ENCODE measurements around the gene ARHGAP31.

The ARHGAP31 gene

GRCh38 chr3:119401069-119401468, 106.9 kb downstream of the ARHGAP31 start:
- Mint-ChIP-seq H3K4me3 (no peak overlapping the region), H3K27me3 (no peaks in the 10 kb centered on the region), H3K9me3 (no peaks in the 10 kb centered on the region), H3K36me3 (ENCODE audit: insufficient read depth) (peaks cover 7% of the 10 kb centered on the region), H3K27ac (ENCODE audit: low read depth) (no peak overlapping the region), H3K4me1 (no peaks in the 10 kb centered on the region)
- no peak for ATAC-seq (replicated peaks; ENCODE audit: extremely low read depth, poor library complexity, severe bottlenecking)
- no peak for DNase-seq (ENCODE audit: low spot score in 2 of 2)

GRCh38 chr3:119401503-119402440, 107.6 kb downstream of the ARHGAP31 start:
- H3K4me3 Mint-ChIP-seq: no peak overlapping the region
- no peak for ATAC-seq (replicated peaks; ENCODE audit: extremely low read depth, poor library complexity, severe bottlenecking)
- no peak for DNase-seq (ENCODE audit: low spot score in 2 of 2)
- no peaks in the 10 kb centered on the region for H3K4me1 Mint-ChIP-seq
- no peaks in the 10 kb centered on the region for H3K27me3 Mint-ChIP-seq
- H3K36me3 Mint-ChIP-seq (ENCODE audit: insufficient read depth): peaks cover 7% of the 10 kb centered on the region
- no peaks in the 10 kb centered on the region for H3K9me3 Mint-ChIP-seq
- H3K27ac Mint-ChIP-seq (ENCODE audit: low read depth): no peak overlapping the region

- Mint-ChIP-seq H3K4me3 (no peak overlapping the region), H3K27ac (ENCODE audit: low read depth) (no peak overlapping the region), H3K27me3 (no peaks in the 10 kb centered on the region), H3K4me1 (no peaks in the 10 kb centered on the region), H3K9me3 (no peaks in the 10 kb centered on the region), H3K36me3 (ENCODE audit: insufficient read depth) (peaks cover 7% of the 10 kb centered on the region)
- DNase-seq (ENCODE audit: low spot score in 2 of 2) (no peak), ATAC-seq (replicated peaks; ENCODE audit: extremely low read depth, poor library complexity, severe bottlenecking) (no peak)
These were observed 108.6 kb downstream of the ARHGAP31 start for GRCh38 chr3:119402791-119403190.

- DNase-seq (ENCODE audit: low spot score in 2 of 2): no peak
- Mint-ChIP-seq H3K36me3 (ENCODE audit: insufficient read depth) (peaks cover 7% of the 10 kb centered on the region), H3K4me1 (no peaks in the 10 kb centered on the region), H3K9me3 (no peaks in the 10 kb centered on the region), H3K27ac (ENCODE audit: low read depth) (no peak overlapping the region), H3K27me3 (no peaks in the 10 kb centered on the region), H3K4me3 (no peak overlapping the region)
- no peak for ATAC-seq (replicated peaks; ENCODE audit: extremely low read depth, poor library complexity, severe bottlenecking)
These were observed 109.0 kb downstream of the ARHGAP31 start for GRCh38 chr3:119403201-119403600.

- DNase-seq (ENCODE audit: low spot score in 2 of 2): no peak
- Mint-ChIP-seq H3K4me1 (no peaks in the 10 kb centered on the region), H3K27me3 (no peaks in the 10 kb centered on the region), H3K4me3 (no peak overlapping the region), H3K36me3 (ENCODE audit: insufficient read depth) (peaks cover 13% of the 10 kb centered on the region), H3K9me3 (no peaks in the 10 kb centered on the region), H3K27ac (ENCODE audit: low read depth) (no peak overlapping the region)
- no peak for ATAC-seq (replicated peaks; ENCODE audit: extremely low read depth, poor library complexity, severe bottlenecking)
These were observed 111.1 kb downstream of the ARHGAP31 start for GRCh38 chr3:119405315-119405714.

GRCh38 chr3:119408243-119408950, 114.2 kb downstream of the ARHGAP31 start:
- DNase-seq (ENCODE audit: low spot score in 2 of 2) (no peak), ATAC-seq (replicated peaks; ENCODE audit: extremely low read depth, poor library complexity, severe bottlenecking) (no peak)
- H3K27me3 Mint-ChIP-seq: no peaks in the 10 kb centered on the region
- H3K36me3 Mint-ChIP-seq (ENCODE audit: insufficient read depth): peaks cover 15% of the 10 kb centered on the region
- no peak overlapping the region for H3K27ac Mint-ChIP-seq (ENCODE audit: low read depth)
- no peaks in the 10 kb centered on the region for H3K9me3 Mint-ChIP-seq
- H3K4me1 Mint-ChIP-seq: no peaks in the 10 kb centered on the region
- no peak overlapping the region for H3K4me3 Mint-ChIP-seq

- H3K36me3 Mint-ChIP-seq (ENCODE audit: insufficient read depth): peaks cover 13% of the 10 kb centered on the region
- H3K27ac Mint-ChIP-seq (ENCODE audit: low read depth): no peak overlapping the region
- DNase-seq (ENCODE audit: low spot score in 2 of 2) (no peak), ATAC-seq (replicated peaks; ENCODE audit: extremely low read depth, poor library complexity, severe bottlenecking) (no peak)
- H3K9me3 Mint-ChIP-seq: no peaks in the 10 kb centered on the region
- H3K4me1 Mint-ChIP-seq: no peaks in the 10 kb centered on the region
- no peak overlapping the region for H3K4me3 Mint-ChIP-seq
- no peaks in the 10 kb centered on the region for H3K27me3 Mint-ChIP-seq
These were observed 115.7 kb downstream of the ARHGAP31 start for GRCh38 chr3:119409844-119410243.

GRCh38 chr3:119413603-119414280, 119.6 kb downstream of the ARHGAP31 start:
- Mint-ChIP-seq H3K4me3 (no peak overlapping the region), H3K27ac (ENCODE audit: low read depth) (no peak overlapping the region), H3K27me3 (no peaks in the 10 kb centered on the region), H3K9me3 (no peaks in the 10 kb centered on the region), H3K4me1 (no peaks in the 10 kb centered on the region), H3K36me3 (ENCODE audit: insufficient read depth) (peaks cover 13% of the 10 kb centered on the region)
- DNase-seq (ENCODE audit: low spot score in 2 of 2) (no peak), ATAC-seq (replicated peaks; ENCODE audit: extremely low read depth, poor library complexity, severe bottlenecking) (no peak)

- DNase-seq (ENCODE audit: low spot score in 2 of 2): no peak
- Mint-ChIP-seq H3K9me3 (no peaks in the 10 kb centered on the region), H3K36me3 (ENCODE audit: insufficient read depth) (no peaks in the 10 kb centered on the region), H3K4me3 (no peak overlapping the region), H3K27ac (ENCODE audit: low read depth) (no peak overlapping the region), H3K4me1 (peaks cover 6% of the 10 kb centered on the region), H3K27me3 (no peaks in the 10 kb centered on the region)
- no peak for ATAC-seq (replicated peaks; ENCODE audit: extremely low read depth, poor library complexity, severe bottlenecking)
These were observed 122.7 kb downstream of the ARHGAP31 start for GRCh38 chr3:119416873-119417272.

GRCh38 chr3:119417771-119418512, 123.8 kb downstream of the ARHGAP31 start:
- Mint-ChIP-seq H3K9me3 (no peaks in the 10 kb centered on the region), H3K4me1 (peaks cover 6% of the 10 kb centered on the region), H3K27ac (ENCODE audit: low read depth) (no peak overlapping the region), H3K36me3 (ENCODE audit: insufficient read depth) (no peaks in the 10 kb centered on the region), H3K4me3 (no peak overlapping the region), H3K27me3 (no peaks in the 10 kb centered on the region)
- ATAC-seq (replicated peaks; ENCODE audit: extremely low read depth, poor library complexity, severe bottlenecking) (no peak), DNase-seq (ENCODE audit: low spot score in 2 of 2) (no peak)

GRCh38 chr3:119418641-119419040, 124.5 kb downstream of the ARHGAP31 start:
- H3K9me3 Mint-ChIP-seq: no peaks in the 10 kb centered on the region
- no peak overlapping the region for H3K27ac Mint-ChIP-seq (ENCODE audit: low read depth)
- DNase-seq (ENCODE audit: low spot score in 2 of 2) (no peak), ATAC-seq (replicated peaks; ENCODE audit: extremely low read depth, poor library complexity, severe bottlenecking) (no peak)
- no peak overlapping the region for H3K4me3 Mint-ChIP-seq
- H3K27me3 Mint-ChIP-seq: no peaks in the 10 kb centered on the region
- peaks cover 6% of the 10 kb centered on the region for H3K4me1 Mint-ChIP-seq
- H3K36me3 Mint-ChIP-seq (ENCODE audit: insufficient read depth): no peaks in the 10 kb centered on the region

- Mint-ChIP-seq H3K9me3 (no peaks in the 10 kb centered on the region), H3K4me3 (no peak overlapping the region), H3K4me1 (peaks cover 6% of the 10 kb centered on the region), H3K36me3 (ENCODE audit: insufficient read depth) (no peaks in the 10 kb centered on the region), H3K27me3 (no peaks in the 10 kb centered on the region), H3K27ac (ENCODE audit: low read depth) (no peak overlapping the region)
- ATAC-seq (replicated peaks; ENCODE audit: extremely low read depth, poor library complexity, severe bottlenecking) (no peak), DNase-seq (ENCODE audit: low spot score in 2 of 2) (no peak)
These were observed 126.0 kb downstream of the ARHGAP31 start for GRCh38 chr3:119420196-119420595.
